GM12875 (cell line): ENCODE measurements around the gene LMBR1.

ENCODE experiments used
- H3K4me3 ChIP-seq: one replicate; pipeline ENCODE4 v1.5.1; 2011; ENCODE audit warnings: low read depth, low read length, control low read depth
- CTCF ChIP-seq: IDR thresholded peaks from 2 replicates; pipeline ENCODE4 v1.5.1; 2011; ENCODE audit warnings: low read depth, mild to moderate bottlenecking, control low read depth, inconsistent platforms, low read length, moderate library complexity, borderline replicate concordance; ENCODE audit not compliant: insufficient read depth

LMBR1 gene

GRCh38 chr7:156673902-156674301, 219.1 kb downstream of the LMBR1 start:
- TF ChIP-seq CTCF = no peak

GRCh38 chr7:156673454-156673853, 219.5 kb downstream of the LMBR1 start:
- no peak overlapping the region for H3K4me3 ChIP-seq
- TF ChIP-seq CTCF = no peak

More at GRCh38 chr7:156673902-156674301, 219.1 kb downstream of the LMBR1 start:
- H3K4me3 ChIP-seq = no peak overlapping the region

- H3K4me3 ChIP-seq = no peak overlapping the region
- TF ChIP-seq CTCF = no peak
Observed at GRCh38 chr7:156669035-156669828, 223.8 kb downstream of the LMBR1 start.

GRCh38 chr7:156668130-156668741, 224.7 kb downstream of the LMBR1 start:
- no peak overlapping the region for H3K4me3 ChIP-seq
- no peak for TF ChIP-seq CTCF

- no peak overlapping the region for H3K4me3 ChIP-seq
- no peak for TF ChIP-seq CTCF
Observed at GRCh38 chr7:156667110-156667426, 225.9 kb downstream of the LMBR1 start.

- no peak overlapping the region for H3K4me3 ChIP-seq
- no peak for TF ChIP-seq CTCF
Observed at GRCh38 chr7:156666368-156667109, 226.4 kb downstream of the LMBR1 start.
